ENCODE data around the gene MYL6.

DNA sequence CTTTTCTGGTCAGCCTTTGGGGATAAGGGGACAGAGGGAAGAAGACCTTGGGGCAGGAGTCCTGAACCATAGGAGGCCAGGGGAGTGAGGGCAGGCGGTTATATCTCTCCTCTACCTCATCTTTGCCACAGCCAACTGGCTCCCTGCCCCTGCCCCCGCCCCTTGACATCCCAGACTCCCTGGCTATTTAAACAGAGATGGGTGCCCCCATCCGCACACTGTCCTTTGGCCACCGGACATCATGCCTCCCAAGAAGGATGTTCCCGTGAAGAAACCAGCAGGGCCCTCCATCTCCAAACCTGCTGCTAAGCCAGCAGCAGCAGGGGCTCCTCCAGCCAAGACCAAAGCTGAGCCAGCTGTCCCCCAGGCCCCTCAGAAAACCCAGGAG is 4.5 kb upstream of the MYL6 start:
- TF ChIP-seq, protein P1, sequence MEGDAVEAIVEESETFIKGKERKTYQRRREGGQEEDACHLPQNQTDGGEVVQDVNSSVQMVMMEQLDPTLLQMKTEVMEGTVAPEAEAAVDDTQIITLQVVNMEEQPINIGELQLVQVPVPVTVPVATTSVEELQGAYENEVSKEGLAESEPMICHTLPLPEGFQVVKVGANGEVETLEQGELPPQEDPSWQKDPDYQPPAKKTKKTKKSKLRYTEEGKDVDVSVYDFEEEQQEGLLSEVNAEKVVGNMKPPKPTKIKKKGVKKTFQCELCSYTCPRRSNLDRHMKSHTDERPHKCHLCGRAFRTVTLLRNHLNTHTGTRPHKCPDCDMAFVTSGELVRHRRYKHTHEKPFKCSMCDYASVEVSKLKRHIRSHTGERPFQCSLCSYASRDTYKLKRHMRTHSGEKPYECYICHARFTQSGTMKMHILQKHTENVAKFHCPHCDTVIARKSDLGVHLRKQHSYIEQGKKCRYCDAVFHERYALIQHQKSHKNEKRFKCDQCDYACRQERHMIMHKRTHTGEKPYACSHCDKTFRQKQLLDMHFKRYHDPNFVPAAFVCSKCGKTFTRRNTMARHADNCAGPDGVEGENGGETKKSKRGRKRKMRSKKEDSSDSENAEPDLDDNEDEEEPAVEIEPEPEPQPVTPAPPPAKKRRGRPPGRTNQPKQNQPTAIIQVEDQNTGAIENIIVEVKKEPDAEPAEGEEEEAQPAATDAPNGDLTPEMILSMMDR (IDR thresholded peaks at IDR 0.05) = no peak
- no peak for TF ChIP-seq POLR2A (IDR thresholded peaks at IDR 0.05)

Measured in uterus (tissue), 2 donors.